Mesendoderm (in vitro differentiated cells): Measurements from ENCODE around the gene GREB1L.

Experiments
- DNase-seq: peaks from one replicate; pipeline ENCODE4 v3.0.0; 2013
- H2AK5ac ChIP-seq: 2 replicates; pipeline ENCODE4 v1.6.1; 2013; ENCODE audit warnings: low read length, inconsistent platforms
- H2BK120ac ChIP-seq: 2 replicates; pipeline ENCODE4 v1.6.1; 2013; ENCODE audit warnings: low read depth, mild to moderate bottlenecking, low read length, moderate library complexity, mixed read lengths
- H2BK15ac ChIP-seq: replicated peaks from 2 replicates; pipeline ENCODE4 v1.6.1; 2013; ENCODE audit warnings: low read depth, mild to moderate bottlenecking, moderate library complexity
- H2BK5ac ChIP-seq: 2 replicates; pipeline ENCODE4 v1.6.1; 2013; ENCODE audit warnings: low read length, inconsistent platforms
- H3K18ac ChIP-seq: 2 replicates; pipeline ENCODE4 v1.6.1; 2013; ENCODE audit warnings: mild to moderate bottlenecking, low read length, mixed read lengths
- H3K23ac ChIP-seq: one replicate; pipeline ENCODE4 v1.6.1; 2013; ENCODE audit warnings: low read length
- H3K27ac ChIP-seq: 2 replicates; pipeline ENCODE4 v1.5.1; 2013; ENCODE audit warnings: low read depth, mild to moderate bottlenecking, inconsistent platforms, low read length, moderate library complexity
- H3K27me3 ChIP-seq: 2 replicates; pipeline ENCODE4 v1.6.1; 2013; ENCODE audit warnings: low read length, control low read depth, mild to moderate bottlenecking, inconsistent platforms; ENCODE audit not compliant: insufficient read depth, poor library complexity
- H3K36me3 ChIP-seq: 2 replicates; pipeline ENCODE4 v1.6.1; 2013; ENCODE audit warnings: low read length, inconsistent platforms; ENCODE audit not compliant: control insufficient read depth, insufficient read depth
- H3K4ac ChIP-seq: one replicate; pipeline ENCODE4 v1.6.1; 2013; ENCODE audit warnings: low read depth, mild to moderate bottlenecking, low read length, moderate library complexity
- H3K4me1 ChIP-seq: 2 replicates; pipeline ENCODE4 v1.6.1; 2013; ENCODE audit warnings: low read depth, low read length, inconsistent platforms; ENCODE audit not compliant: control insufficient read depth
- H3K4me2 ChIP-seq: 2 replicates; pipeline ENCODE4 v1.6.1; 2013; ENCODE audit warnings: low read length
- H3K4me3 ChIP-seq: 2 replicates; pipeline ENCODE4 v1.5.1; 2013; ENCODE audit warnings: mild to moderate bottlenecking, low read length
- H3K56ac ChIP-seq: one replicate; pipeline ENCODE4 v1.6.1; 2013; ENCODE audit warnings: low read length
- H3K79me1 ChIP-seq: 2 replicates; pipeline ENCODE4 v1.6.1; 2013; ENCODE audit warnings: low read length, inconsistent platforms
- H3K79me2 ChIP-seq: 2 replicates; pipeline ENCODE4 v1.6.1; 2013; ENCODE audit warnings: mild to moderate bottlenecking, low read length; ENCODE audit not compliant: control insufficient read depth, insufficient read depth
- H3K9ac ChIP-seq: 2 replicates; pipeline ENCODE4 v1.6.1; 2013; ENCODE audit warnings: low read length, inconsistent platforms
- H4K5ac ChIP-seq: one replicate; pipeline ENCODE4 v1.6.1; 2013; ENCODE audit warnings: low read length
- H4K8ac ChIP-seq: one replicate; pipeline ENCODE4 v1.6.1; 2013; ENCODE audit warnings: low read depth, mild to moderate bottlenecking, control low read depth, low read length, moderate library complexity
- WGBS: extraction: QIAGEN DNeasy Blood & Tissue Kit; methylation state at CpG from one replicate; pipeline ENCODE4 v1.1.7; 2013; ENCODE audit warnings: low lambda C conversion rate, missing lambda C conversion rate; ENCODE audit not compliant: insufficient coverage; ENCODE audit errors: extremely low coverage; 5-methylcytosine and 5-hydroxymethylcytosine counted together

The GREB1L gene

DNA sequence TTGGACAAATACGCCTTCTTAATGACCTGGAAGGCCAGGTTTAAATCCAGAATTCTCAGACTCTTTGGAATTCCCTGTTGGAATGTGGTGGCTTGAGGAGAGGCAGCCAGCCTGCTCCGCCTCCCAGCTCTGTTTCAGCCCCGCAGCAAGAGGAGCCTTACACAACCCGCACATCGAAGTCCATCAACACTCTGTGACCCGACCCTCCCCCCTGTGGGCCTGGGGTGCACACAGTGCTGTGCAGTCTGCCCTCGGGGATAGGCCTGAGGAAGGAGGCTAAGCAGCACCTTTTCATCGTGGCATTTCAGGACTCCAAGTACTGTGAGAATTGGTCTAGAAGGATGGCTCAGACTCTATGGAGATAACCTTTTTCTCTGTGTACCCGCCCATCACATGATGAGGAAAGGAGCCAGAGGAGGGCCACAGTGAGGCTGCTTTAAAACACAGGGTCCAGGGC lies 73.7 kb downstream of the GREB1L start:
- Histone ChIP-seq H3K27me3 (no peaks in the 10 kb centered on the region), H3K27ac (no peak overlapping the region), H3K18ac (no peak overlapping the region), H3K4me3 (no peak overlapping the region), H3K23ac (no peak overlapping the region), H4K8ac (no peak overlapping the region), H2BK15ac (no peak overlapping the region), H3K36me3 (no peaks in the 10 kb centered on the region), H2AK5ac (no peak overlapping the region), H2BK5ac (no peak overlapping the region), H3K4me2 (no peak overlapping the region), H3K4me1 (no peaks in the 10 kb centered on the region), H2BK120ac (no peak overlapping the region), H3K56ac (no peak overlapping the region), H3K79me1 (no peaks in the 10 kb centered on the region), H3K4ac (no peak overlapping the region), H4K5ac (no peak overlapping the region), H3K9ac (no peak overlapping the region), H3K79me2 (no peaks in the 10 kb centered on the region)
- DNase-seq: peak; percentile 89
- no CpG with 5 or more reads among the region's 9 CpGs for WGBS

DNA sequence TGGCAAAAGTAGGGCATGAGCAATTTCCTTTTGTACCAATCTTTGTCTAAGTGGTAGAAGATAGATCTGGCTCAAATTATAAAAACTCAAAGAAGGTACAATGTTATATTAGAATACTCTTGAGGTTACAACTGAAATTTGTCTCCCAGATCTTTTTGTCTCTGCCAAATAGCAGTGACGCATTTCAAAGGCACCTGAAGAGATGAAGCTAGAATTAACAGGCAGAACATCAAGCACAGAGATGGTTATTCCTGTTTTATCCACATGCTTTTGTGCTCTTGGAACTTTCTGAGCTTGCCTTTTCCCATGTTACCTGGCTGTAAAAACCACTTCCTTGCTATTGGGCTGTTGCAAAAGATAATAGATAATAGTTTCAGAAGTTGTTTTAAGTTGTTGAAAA lies 74.3 kb downstream of the GREB1L start:
- no peaks in the 10 kb centered on the region for H3K27me3 ChIP-seq
- H3K27ac ChIP-seq: no peak overlapping the region
- H3K4me1 ChIP-seq: no peaks in the 10 kb centered on the region
- no peak overlapping the region for H3K4ac ChIP-seq
- no peak overlapping the region for H4K8ac ChIP-seq
- H3K36me3 ChIP-seq: no peaks in the 10 kb centered on the region
- WGBS: no CpG with 5 or more reads among the region's 1 CpG
- H3K18ac ChIP-seq: no peak overlapping the region
- no peak overlapping the region for H3K23ac ChIP-seq
- no peak overlapping the region for H3K4me3 ChIP-seq
- no peaks in the 10 kb centered on the region for H3K79me2 ChIP-seq
- no peak overlapping the region for H3K9ac ChIP-seq
- no peak overlapping the region for H3K56ac ChIP-seq
- no peak overlapping the region for H3K4me2 ChIP-seq
- no peak overlapping the region for H2BK5ac ChIP-seq
- no peak overlapping the region for H2BK120ac ChIP-seq
- no peak overlapping the region for H2BK15ac ChIP-seq
- H4K5ac ChIP-seq: no peak overlapping the region
- H2AK5ac ChIP-seq: no peak overlapping the region
- H3K79me1 ChIP-seq: no peaks in the 10 kb centered on the region
- DNase-seq: no peak

DNA sequence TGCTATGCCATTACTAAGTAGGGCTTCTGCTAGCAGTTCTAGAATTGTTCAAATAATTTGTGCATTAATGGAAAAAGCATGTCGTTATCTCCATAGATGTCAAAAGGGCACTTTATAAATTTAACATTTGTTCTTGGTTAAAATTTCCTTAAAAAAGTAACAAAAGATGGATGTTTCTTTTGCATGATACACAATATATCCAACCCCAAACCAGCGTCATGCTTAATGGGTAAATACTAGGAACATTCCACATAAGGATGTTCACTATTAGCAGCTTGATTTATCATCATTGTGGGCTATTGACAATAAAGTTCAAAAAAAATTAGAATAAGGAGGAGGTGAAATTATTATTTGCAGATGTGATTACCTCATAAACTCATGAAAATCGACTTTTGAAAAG lies 79.7 kb downstream of the GREB1L start:
- H3K23ac ChIP-seq: no peak overlapping the region
- H3K18ac ChIP-seq: no peak overlapping the region
- no peaks in the 10 kb centered on the region for H3K36me3 ChIP-seq
- no peak overlapping the region for H4K8ac ChIP-seq
- H3K79me2 ChIP-seq: no peaks in the 10 kb centered on the region
- H3K79me1 ChIP-seq: no peaks in the 10 kb centered on the region
- no peak overlapping the region for H2BK120ac ChIP-seq
- H3K56ac ChIP-seq: no peak overlapping the region
- no peak overlapping the region for H2BK5ac ChIP-seq
- H3K4me3 ChIP-seq: no peak overlapping the region
- H3K4me1 ChIP-seq: no peaks in the 10 kb centered on the region
- H3K9ac ChIP-seq: no peak overlapping the region
- no peak overlapping the region for H2AK5ac ChIP-seq
- no peak overlapping the region for H2BK15ac ChIP-seq
- H3K27ac ChIP-seq: no peak overlapping the region
- H4K5ac ChIP-seq: no peak overlapping the region
- no peak overlapping the region for H3K4ac ChIP-seq
- DNase-seq: no peak
- WGBS: no CpG with 5 or more reads among the region's 3 CpGs
- H3K4me2 ChIP-seq: no peak overlapping the region
- no peaks in the 10 kb centered on the region for H3K27me3 ChIP-seq

DNA sequence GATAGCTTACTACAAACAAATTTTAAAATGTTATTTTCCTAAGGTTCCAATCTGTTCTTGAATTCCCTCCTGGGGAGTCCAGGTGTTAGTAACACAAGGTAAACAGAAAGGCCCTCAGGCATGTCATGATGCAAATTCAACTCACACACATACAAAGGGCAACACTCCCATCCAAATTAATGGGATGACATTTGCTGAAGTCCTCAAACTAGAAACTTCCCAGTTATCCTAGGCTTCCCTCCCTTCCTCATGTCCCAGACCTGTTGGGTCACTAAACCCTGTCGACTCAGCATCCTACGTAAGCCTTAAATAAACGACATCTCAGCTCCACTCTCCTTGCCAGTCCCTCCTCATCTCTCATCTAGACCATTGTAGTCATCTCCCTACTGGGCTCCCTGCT lies 85.1 kb downstream of the GREB1L start:
- Histone ChIP-seq H3K4ac (no peak overlapping the region), H3K9ac (no peak overlapping the region), H2BK5ac (no peak overlapping the region), H3K79me1 (no peaks in the 10 kb centered on the region), H3K79me2 (no peaks in the 10 kb centered on the region), H3K56ac (no peak overlapping the region), H3K23ac (no peak overlapping the region), H3K4me3 (no peak overlapping the region), H2BK120ac (no peak overlapping the region), H3K18ac (no peak overlapping the region), H3K4me2 (no peak overlapping the region), H3K4me1 (peaks cover 6% of the 10 kb centered on the region), H4K8ac (no peak overlapping the region), H3K36me3 (no peaks in the 10 kb centered on the region), H2AK5ac (no peak overlapping the region), H3K27me3 (no peaks in the 10 kb centered on the region), H3K27ac (no peak overlapping the region), H2BK15ac (no peak overlapping the region), H4K5ac (no peak overlapping the region)
- WGBS: no CpG with 5 or more reads among the region's 3 CpGs
- peak; percentile 77 for DNase-seq

DNA sequence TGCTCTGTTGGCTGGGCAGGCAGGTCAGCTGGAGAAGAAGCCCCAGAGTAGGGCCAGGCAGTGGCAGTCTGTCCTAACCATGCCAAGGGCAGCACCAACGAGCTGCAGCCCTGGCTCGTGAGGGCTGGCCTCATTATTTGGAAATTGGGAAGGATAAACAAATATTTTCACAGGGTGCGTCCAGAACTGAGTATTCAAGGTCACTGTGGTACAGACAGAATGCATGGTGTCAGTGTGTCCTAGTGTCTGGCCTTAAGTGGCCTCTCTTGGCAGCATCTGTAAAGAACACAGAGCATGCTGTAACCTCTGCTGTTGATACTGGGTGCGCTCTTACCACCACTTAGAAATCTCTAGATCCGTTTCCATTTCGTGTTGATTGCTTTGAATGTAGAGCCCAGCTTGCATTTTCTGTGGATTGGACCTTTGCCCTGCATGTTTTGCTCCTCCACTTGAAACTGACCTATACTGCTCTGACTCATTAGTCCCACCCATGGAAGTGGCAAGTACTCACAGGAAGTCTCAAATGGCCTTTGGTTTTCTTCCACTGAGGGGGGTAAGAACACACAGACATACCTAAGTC lies 88.2 kb downstream of the GREB1L start:
- WGBS: no CpG with 5 or more reads among the region's 6 CpGs
- Histone ChIP-seq H3K4ac (no peak overlapping the region), H3K9ac (no peak overlapping the region), H3K4me3 (no peak overlapping the region), H4K8ac (no peak overlapping the region), H2BK5ac (no peak overlapping the region), H3K18ac (no peak overlapping the region), H3K4me2 (no peak overlapping the region), H3K27ac (no peak overlapping the region), H2BK15ac (no peak overlapping the region), H2AK5ac (no peak overlapping the region), H3K23ac (no peak overlapping the region), H3K27me3 (no peaks in the 10 kb centered on the region), H3K4me1 (peaks cover 6% of the 10 kb centered on the region), H4K5ac (no peak overlapping the region), H3K79me2 (no peaks in the 10 kb centered on the region), H3K56ac (no peak overlapping the region), H3K79me1 (no peaks in the 10 kb centered on the region), H2BK120ac (no peak overlapping the region), H3K36me3 (no peaks in the 10 kb centered on the region)
- DNase-seq: peak; percentile 49

DNA sequence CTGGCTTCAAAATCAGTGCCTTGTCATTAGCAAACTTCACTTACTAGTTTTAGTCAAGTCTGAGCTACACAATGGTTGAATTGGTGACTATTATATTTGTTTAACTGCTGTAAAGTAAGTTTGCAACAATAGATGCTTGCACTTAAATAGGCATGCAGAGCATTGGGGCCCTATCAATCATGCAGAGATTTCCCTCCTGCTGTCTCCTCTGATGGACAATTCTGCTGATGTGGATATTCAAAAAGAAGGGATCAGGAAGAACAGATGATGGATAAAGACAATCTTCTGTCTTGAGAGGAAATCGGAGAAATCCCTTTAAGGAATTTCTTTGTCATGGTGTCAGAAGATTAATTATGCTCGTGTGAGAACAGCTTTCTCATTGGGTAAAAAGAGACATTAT lies 89.0 kb downstream of the GREB1L start:
- no peak overlapping the region for H3K56ac ChIP-seq
- DNase-seq: no peak
- H3K4me3 ChIP-seq: no peak overlapping the region

More for the DNA sequence above, 89.0 kb downstream of the GREB1L start:
- Histone ChIP-seq H3K18ac (no peak overlapping the region), H2BK5ac (no peak overlapping the region), H3K36me3 (no peaks in the 10 kb centered on the region), H3K27ac (no peak overlapping the region), H2BK120ac (no peak overlapping the region), H3K23ac (no peak overlapping the region), H3K9ac (no peak overlapping the region), H3K4me2 (no peak overlapping the region), H3K4ac (no peak overlapping the region), H4K5ac (no peak overlapping the region), H3K79me2 (no peaks in the 10 kb centered on the region), H3K79me1 (no peaks in the 10 kb centered on the region), H3K4me1 (peaks cover 6% of the 10 kb centered on the region), H4K8ac (no peak overlapping the region), H2BK15ac (no peak overlapping the region), H2AK5ac (no peak overlapping the region), H3K27me3 (no peaks in the 10 kb centered on the region)
- whole genome bisulfite sequencing: no CpG with 5 or more reads among the region's 2 CpGs
